Endodermal cell (in vitro differentiated cells): ENCODE data around the gene ALOXE3. TPM values are rescaled to one million over a fixed set of nuclear protein-coding genes. Genes with fewer than 3 reads are reported as not detected.

Source experiments
- DNase-seq: peaks from one replicate; pipeline ENCODE4 v3.0.0-alpha.2; 2017
- H3K27ac ChIP-seq: 2 replicates; pipeline ENCODE4 v1.5.1; 2013; ENCODE audit warnings: mild to moderate bottlenecking, low read depth, low read length, moderate library complexity
- H3K27me3 ChIP-seq: 2 replicates; pipeline ENCODE4 v1.6.1; 2013; ENCODE audit warnings: mild to moderate bottlenecking, low read length, moderate library complexity; ENCODE audit not compliant: insufficient read depth, control insufficient read depth, poor library complexity, severe bottlenecking
- H3K36me3 ChIP-seq: 2 replicates; pipeline ENCODE4 v1.7.0; 2013; ENCODE audit warnings: mild to moderate bottlenecking, low read length, moderate library complexity; ENCODE audit not compliant: control insufficient read depth, insufficient read depth
- H3K4me1 ChIP-seq: one replicate; pipeline ENCODE4 v1.7.0; 2013; ENCODE audit warnings: low read length; ENCODE audit not compliant: control insufficient read depth, insufficient read depth
- H3K4me3 ChIP-seq: 2 replicates; pipeline ENCODE4 v1.5.1; 2013; ENCODE audit warnings: mild to moderate bottlenecking, low read length, moderate library complexity
- H3K9ac ChIP-seq: 2 replicates; pipeline ENCODE4 v1.6.1; 2013; ENCODE audit warnings: mild to moderate bottlenecking, low read length, moderate library complexity; ENCODE audit not compliant: poor library complexity, severe bottlenecking; ENCODE audit errors: extremely low read depth
- H3K9me3 ChIP-seq: 2 replicates; pipeline ENCODE4 v1.6.1; 2013; ENCODE audit warnings: mild to moderate bottlenecking, low read length, moderate library complexity; ENCODE audit not compliant: control insufficient read depth
- H3K27ac Mint-ChIP-seq: 2 replicates; pipeline ENCODE4 v1.8.0; 2020; ENCODE audit warnings: mixed read lengths
- H3K27me3 Mint-ChIP-seq: 2 replicates; pipeline ENCODE4 v1.8.0; 2021; ENCODE audit warnings: mild to moderate bottlenecking, mixed read lengths; ENCODE audit not compliant: insufficient read depth
- H3K36me3 Mint-ChIP-seq: 2 replicates; pipeline ENCODE4 v1.8.0; 2020; ENCODE audit warnings: low read depth, mixed read lengths
- H3K4me1 Mint-ChIP-seq: 2 replicates; pipeline ENCODE4 v1.8.0; 2020; ENCODE audit warnings: mixed read lengths
- H3K4me3 Mint-ChIP-seq: 2 replicates; pipeline ENCODE4 v1.8.0; 2020; ENCODE audit warnings: mild to moderate bottlenecking, moderate library complexity, mixed read lengths
- H3K9me3 Mint-ChIP-seq: 2 replicates; pipeline ENCODE4 v1.8.0; 2020; ENCODE audit warnings: mild to moderate bottlenecking, mixed read lengths
- CTCF ChIP-seq: fragments of 200-600 bp; sonication (generic); conservative IDR thresholded peaks from 2 replicates; pipeline ENCODE4 v1.5.0; 2021; ENCODE audit warnings: antibody characterized with exemption, mild to moderate bottlenecking
- WGBS, 2 experiments: methylation state at CpG; one replicate each; pipeline versions ENCODE4 v1.1.5 to v1.1.7; 2013; ENCODE audit warnings: missing lambda C conversion rate in 2 of 2, mixed read lengths in 1 of 2; ENCODE audit not compliant: insufficient coverage in 1 of 2, insufficient read length in 1 of 2; 5-methylcytosine and 5-hydroxymethylcytosine counted together
- total RNA-seq, 2 donors: library from RNA; stranded (reverse); fragmentation: NEBNext Ultra II Directional in 1 of 2; extraction: Animal tissue kit (Norgen Biotek cat#: 25700) in 1 of 2; gene quantifications; 2 replicates in 1 of 2; 3 replicates in 1 of 2; pipeline ENCODE4 v1.2.1, GENCODE V29; 2021

ALOXE3 gene
- total RNA-seq, 2 donors from 2014 or later = 0.13 to 0.49 TPM

- Mint-ChIP-seq H3K36me3 (no peaks in the 10 kb centered on the region), H3K27me3 (peaks cover 39% of the 10 kb centered on the region), H3K27ac (no peak overlapping the region), H3K4me1 (no peaks in the 10 kb centered on the region), H3K4me3 (no peak overlapping the region), H3K9me3 (no peaks in the 10 kb centered on the region)
- Histone ChIP-seq H3K9me3 (no peaks in the 10 kb centered on the region), H3K27me3 (peaks cover 14% of the 10 kb centered on the region), H3K4me1 (no peaks in the 10 kb centered on the region), H3K4me3 (no peak overlapping the region), H3K27ac (no peak overlapping the region), H3K9ac (no peak overlapping the region), H3K36me3 (no peaks in the 10 kb centered on the region)
- no peak for TF ChIP-seq CTCF
- DNase-seq = no peak
- 92 to 95% methylated on average over 3 to 6 of the region's 6 CpGs for WGBS, 2 experiments
Observed at GRCh38 chr17:8101721-8102120, 16.6 kb downstream of the ALOXE3 start.

GRCh38 chr17:8100763-8101162 is 17.6 kb downstream of the ALOXE3 start:
- no peaks in the 10 kb centered on the region for H3K9me3 Mint-ChIP-seq
- Histone ChIP-seq H3K4me3 (no peak overlapping the region), H3K36me3 (no peaks in the 10 kb centered on the region), H3K9ac (no peak overlapping the region), H3K9me3 (no peaks in the 10 kb centered on the region), H3K27ac (no peak overlapping the region), H3K27me3 (peaks cover 17% of the 10 kb centered on the region), H3K4me1 (no peaks in the 10 kb centered on the region)
- DNase-seq = no peak
- H3K27me3 Mint-ChIP-seq = peaks cover 39% of the 10 kb centered on the region
- no peaks in the 10 kb centered on the region for H3K4me1 Mint-ChIP-seq
- H3K36me3 Mint-ChIP-seq = no peaks in the 10 kb centered on the region
- 79 to 89% methylated on average over 1 to 2 of the region's 2 CpGs for WGBS, 2 experiments
- no peak overlapping the region for H3K4me3 Mint-ChIP-seq
- TF ChIP-seq CTCF = no peak
- no peak overlapping the region for H3K27ac Mint-ChIP-seq

GRCh38 chr17:8100111-8100510 is 18.2 kb downstream of the ALOXE3 start:
- H3K27ac Mint-ChIP-seq = no peak overlapping the region

More at GRCh38 chr17:8100111-8100510, 18.2 kb downstream of the ALOXE3 start:
- no peak for DNase-seq
- Histone ChIP-seq H3K4me3 (no peak overlapping the region), H3K36me3 (no peaks in the 10 kb centered on the region), H3K27ac (no peak overlapping the region), H3K9me3 (no peaks in the 10 kb centered on the region), H3K27me3 (peaks cover 24% of the 10 kb centered on the region), H3K4me1 (no peaks in the 10 kb centered on the region), H3K9ac (no peak overlapping the region)
- WGBS, 2 experiments = 79 to 80% methylated on average over 1 to 2 of the region's 2 CpGs
- Mint-ChIP-seq H3K4me1 (no peaks in the 10 kb centered on the region), H3K9me3 (no peaks in the 10 kb centered on the region), H3K4me3 (no peak overlapping the region), H3K36me3 (no peaks in the 10 kb centered on the region), H3K27me3 (peaks cover 45% of the 10 kb centered on the region)
- no peak for TF ChIP-seq CTCF
